NK-92 (cell line): ENCODE measurements around the gene PLD4.
"Not testable (repeated sequence)": the region's sequence is repeated elsewhere in the genome, so short reads cannot be mapped to it uniquely, and the experiment has no call there.

Source experiments
- DNase-seq: peaks from one replicate; lab custom pipeline; 2025; ENCODE audit not compliant: unreplicated experiment; lab: John Stamatoyannopoulos, UW

The PLD4 gene

GRCh38 chr14:104885973-104886689, 38.5 kb upstream of the PLD4 start:
- DNase-seq: no peak

GRCh38 chr14:104886690-104887622, 37.7 kb upstream of the PLD4 start:
- DNase-seq: no peak

GRCh38 chr14:104887623-104888488, 36.8 kb upstream of the PLD4 start:
- DNase-seq: no peak

GRCh38 chr14:104888489-104889374, 35.9 kb upstream of the PLD4 start:
- DNase-seq: no peak

- DNase-seq: no peak
Observed at GRCh38 chr14:104889375-104889757, 35.3 kb upstream of the PLD4 start.

GRCh38 chr14:104890292-104890691, 34.4 kb upstream of the PLD4 start:
- not testable (repeated sequence) for DNase-seq

- DNase-seq: no peak
Observed at GRCh38 chr14:104891121-104891551, 33.5 kb upstream of the PLD4 start.

- no peak for DNase-seq
Observed at GRCh38 chr14:104891664-104892530, 32.8 kb upstream of the PLD4 start.

GRCh38 chr14:104892531-104893434, 31.9 kb upstream of the PLD4 start:
- DNase-seq: no peak

GRCh38 chr14:104893435-104894207, 31.1 kb upstream of the PLD4 start:
- DNase-seq: no peak

GRCh38 chr14:104894331-104895206, 30.1 kb upstream of the PLD4 start:
- DNase-seq: no peak

- no peak for DNase-seq
Observed at GRCh38 chr14:104895207-104895785, 29.4 kb upstream of the PLD4 start.

- DNase-seq: no peak
Observed at GRCh38 chr14:104895786-104896661, 28.7 kb upstream of the PLD4 start.

GRCh38 chr14:104897330-104898194, 27.1 kb upstream of the PLD4 start:
- DNase-seq: no peak
